ENCODE measurements around the gene GOLGA6L10.

GRCh38 chr15:82303956-82304777 lies 45.1 kb downstream of the GOLGA6L10 start:
- TF ChIP-seq JUN (IDR thresholded peaks at IDR 0.05) (no peak), HDAC2 (IDR thresholded peaks at IDR 0.05) (no peak)
